Measurements from ENCODE around the gene PTGES3. TPM values are rescaled to one million over a fixed set of nuclear protein-coding genes. Genes with fewer than 3 reads are reported as not detected.
A peak's percentile ranks its signal among the peaks of the same experiment; 100 is the strongest.
"Not testable (repeated sequence)": the region's sequence is repeated elsewhere in the genome, so short reads cannot be mapped to it uniquely, and the experiment has no call there.

Gene PTGES3
- total RNA-seq, 1 donor from 2014 or later = 155 TPM

DNA sequence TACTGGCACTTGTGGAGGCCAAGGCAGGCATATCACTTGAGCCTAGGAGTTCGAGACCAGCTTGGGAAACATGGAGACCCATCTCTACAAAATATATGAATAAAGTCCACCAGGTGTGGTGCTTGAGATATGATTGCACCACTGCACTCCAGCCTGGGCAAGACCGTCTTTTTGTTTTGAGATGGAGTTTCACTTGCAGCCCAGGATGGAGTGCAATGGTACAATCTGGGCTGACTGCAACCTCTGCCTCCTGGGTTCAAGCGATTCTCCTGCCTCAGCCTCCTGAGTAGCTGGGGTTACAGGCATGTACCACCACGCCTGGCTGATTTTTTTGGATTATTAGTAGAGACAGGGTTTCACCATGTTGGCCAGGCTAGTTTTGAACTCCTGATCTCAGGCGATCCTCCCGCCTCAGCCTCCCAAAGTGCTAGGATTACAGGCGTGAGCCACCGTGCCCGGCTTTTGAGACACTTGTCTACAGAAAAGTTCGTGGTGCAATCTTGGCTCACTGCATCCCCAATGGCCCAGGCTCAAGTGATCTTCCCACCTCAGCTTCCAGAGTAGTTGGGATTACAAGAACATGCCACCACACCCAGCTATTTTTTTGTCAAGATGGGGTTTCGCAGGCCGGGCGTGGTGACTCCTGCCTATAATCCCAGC lies 26.0 kb downstream of the PTGES3 start:
- H3K36me3 Mint-ChIP-seq = peaks cover 17% of the 10 kb centered on the region
- H3K9me3 Mint-ChIP-seq = no peaks in the 10 kb centered on the region
- peak overlapping the region; percentile 25 for H3K27ac Mint-ChIP-seq
- TF ChIP-seq, protein P1, sequence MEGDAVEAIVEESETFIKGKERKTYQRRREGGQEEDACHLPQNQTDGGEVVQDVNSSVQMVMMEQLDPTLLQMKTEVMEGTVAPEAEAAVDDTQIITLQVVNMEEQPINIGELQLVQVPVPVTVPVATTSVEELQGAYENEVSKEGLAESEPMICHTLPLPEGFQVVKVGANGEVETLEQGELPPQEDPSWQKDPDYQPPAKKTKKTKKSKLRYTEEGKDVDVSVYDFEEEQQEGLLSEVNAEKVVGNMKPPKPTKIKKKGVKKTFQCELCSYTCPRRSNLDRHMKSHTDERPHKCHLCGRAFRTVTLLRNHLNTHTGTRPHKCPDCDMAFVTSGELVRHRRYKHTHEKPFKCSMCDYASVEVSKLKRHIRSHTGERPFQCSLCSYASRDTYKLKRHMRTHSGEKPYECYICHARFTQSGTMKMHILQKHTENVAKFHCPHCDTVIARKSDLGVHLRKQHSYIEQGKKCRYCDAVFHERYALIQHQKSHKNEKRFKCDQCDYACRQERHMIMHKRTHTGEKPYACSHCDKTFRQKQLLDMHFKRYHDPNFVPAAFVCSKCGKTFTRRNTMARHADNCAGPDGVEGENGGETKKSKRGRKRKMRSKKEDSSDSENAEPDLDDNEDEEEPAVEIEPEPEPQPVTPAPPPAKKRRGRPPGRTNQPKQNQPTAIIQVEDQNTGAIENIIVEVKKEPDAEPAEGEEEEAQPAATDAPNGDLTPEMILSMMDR (IDR thresholded peaks at IDR 0.05; ENCODE audit: unreplicated experiment) = no peak
- no peaks in the 10 kb centered on the region for H3K27me3 Mint-ChIP-seq (ENCODE audit: low read depth)
- H3K4me3 Mint-ChIP-seq = no peak overlapping the region
- DNase-seq (ENCODE audit: low spot score in 2 of 2, unreplicated experiment in 2 of 2) = no peak
- peaks cover 12% of the 10 kb centered on the region for H3K4me1 Mint-ChIP-seq

DNA sequence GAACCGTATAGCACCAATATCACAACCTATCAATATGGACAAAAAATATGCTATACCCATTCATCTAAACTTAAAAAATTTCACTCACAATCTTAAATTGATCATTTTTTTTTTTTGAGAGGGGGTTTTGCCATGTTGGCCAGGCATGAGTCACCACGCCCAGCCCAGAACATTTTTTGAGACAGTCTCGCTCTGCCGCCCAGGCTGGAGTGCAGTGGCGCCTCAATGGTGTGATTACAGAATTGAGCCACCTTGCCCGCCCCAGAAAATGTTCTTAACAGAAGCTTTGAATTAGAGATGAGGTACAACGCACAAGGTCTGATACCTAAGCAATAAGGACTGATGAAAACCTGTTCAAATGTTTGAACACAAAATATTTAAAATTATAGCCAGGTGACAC lies 26.5 kb downstream of the PTGES3 start:
- TF ChIP-seq, protein P1 (IDR thresholded peaks at IDR 0.05; ENCODE audit: unreplicated experiment) = no peak
- no peaks in the 10 kb centered on the region for H3K9me3 Mint-ChIP-seq
- peaks cover 17% of the 10 kb centered on the region for H3K36me3 Mint-ChIP-seq
- H3K27ac Mint-ChIP-seq = no peak overlapping the region
- H3K4me1 Mint-ChIP-seq = peaks cover 12% of the 10 kb centered on the region
- H3K27me3 Mint-ChIP-seq (ENCODE audit: low read depth) = no peaks in the 10 kb centered on the region
- no peak for DNase-seq (ENCODE audit: low spot score in 2 of 2, unreplicated experiment in 2 of 2)
- no peak overlapping the region for H3K4me3 Mint-ChIP-seq

DNA sequence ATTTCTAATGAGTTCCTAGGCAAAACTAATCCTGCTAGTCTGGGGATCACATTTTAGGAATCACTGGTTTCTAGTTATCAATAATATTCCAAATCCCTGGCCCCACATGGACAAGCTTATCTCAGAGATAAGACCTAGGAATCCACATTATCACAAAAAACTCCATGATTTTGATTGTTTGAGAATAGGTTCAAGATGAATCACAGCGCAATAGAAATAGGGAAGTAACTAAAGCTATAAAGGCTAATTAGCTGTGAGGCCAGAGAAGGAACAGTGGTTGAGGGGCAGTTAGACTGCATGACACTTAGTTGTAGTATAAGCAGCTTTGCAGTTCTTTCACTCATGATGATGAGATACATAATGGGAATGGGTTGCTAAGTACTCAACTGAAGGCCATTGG lies 29.2 kb downstream of the PTGES3 start:
- DNase-seq (ENCODE audit: low spot score in 2 of 2, unreplicated experiment in 2 of 2) = no peak
- TF ChIP-seq, protein P1 (IDR thresholded peaks at IDR 0.05; ENCODE audit: unreplicated experiment) = no peak
- H3K4me1 Mint-ChIP-seq = peaks cover 12% of the 10 kb centered on the region
- no peaks in the 10 kb centered on the region for H3K27me3 Mint-ChIP-seq (ENCODE audit: low read depth)
- H3K9me3 Mint-ChIP-seq = peaks cover 3% of the 10 kb centered on the region
- peaks cover 8% of the 10 kb centered on the region for H3K36me3 Mint-ChIP-seq
- H3K27ac Mint-ChIP-seq = no peak overlapping the region
- H3K4me3 Mint-ChIP-seq = no peak overlapping the region

DNA sequence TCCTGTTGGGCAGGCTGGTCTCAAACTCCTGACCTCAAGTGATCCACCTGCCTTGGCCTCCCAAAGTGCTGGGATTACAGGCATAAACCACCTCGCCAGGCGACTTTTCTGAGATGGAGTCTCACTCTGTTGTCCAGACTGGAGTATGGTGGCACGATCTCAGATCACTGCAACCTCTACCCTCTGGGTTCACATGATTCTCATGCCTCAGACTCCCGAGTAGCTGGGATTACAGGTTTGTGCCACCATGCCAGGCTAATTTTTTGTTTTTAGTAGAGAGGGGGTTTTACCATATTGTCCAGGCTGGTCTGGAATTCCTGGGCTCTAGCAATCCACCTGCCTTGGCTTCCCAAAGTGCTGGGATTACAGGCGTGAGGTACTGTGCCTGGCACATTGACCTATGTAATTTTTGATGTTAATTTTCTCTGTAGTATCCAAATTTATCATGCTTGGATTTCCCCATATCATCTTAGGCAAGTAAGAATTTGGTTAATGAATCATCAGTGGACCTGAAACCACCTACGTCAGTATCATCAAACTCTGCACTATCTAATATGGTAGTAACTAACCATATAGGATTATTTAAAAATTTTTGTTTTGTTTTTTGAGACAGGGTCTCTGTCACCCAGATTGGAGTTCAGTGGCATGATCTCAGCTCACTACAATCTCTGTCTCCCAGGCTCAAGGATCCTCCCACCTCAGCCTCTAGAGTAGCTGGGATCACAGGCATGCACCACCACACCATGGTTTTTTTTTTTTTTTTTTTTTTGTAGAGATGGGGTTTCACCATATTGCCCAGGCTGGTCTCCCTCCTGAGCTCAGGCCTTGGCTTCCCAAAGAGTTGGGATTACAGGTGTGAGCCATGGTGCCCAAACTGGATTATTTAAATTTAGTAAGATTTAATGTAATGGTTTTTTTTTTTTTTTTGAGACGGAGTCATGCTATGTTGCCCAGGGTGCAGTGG lies 30.4 kb downstream of the PTGES3 start:
- Mint-ChIP-seq H3K4me3 (no peak overlapping the region), H3K36me3 (peaks cover 13% of the 10 kb centered on the region), H3K27ac (no peak overlapping the region), H3K9me3 (peaks cover 15% of the 10 kb centered on the region), H3K4me1 (peaks cover 3% of the 10 kb centered on the region), H3K27me3 (ENCODE audit: low read depth) (no peaks in the 10 kb centered on the region)
- TF ChIP-seq, protein P1 (IDR thresholded peaks at IDR 0.05; ENCODE audit: unreplicated experiment) = no peak
- no peak for DNase-seq (ENCODE audit: low spot score in 2 of 2, unreplicated experiment in 2 of 2)

DNA sequence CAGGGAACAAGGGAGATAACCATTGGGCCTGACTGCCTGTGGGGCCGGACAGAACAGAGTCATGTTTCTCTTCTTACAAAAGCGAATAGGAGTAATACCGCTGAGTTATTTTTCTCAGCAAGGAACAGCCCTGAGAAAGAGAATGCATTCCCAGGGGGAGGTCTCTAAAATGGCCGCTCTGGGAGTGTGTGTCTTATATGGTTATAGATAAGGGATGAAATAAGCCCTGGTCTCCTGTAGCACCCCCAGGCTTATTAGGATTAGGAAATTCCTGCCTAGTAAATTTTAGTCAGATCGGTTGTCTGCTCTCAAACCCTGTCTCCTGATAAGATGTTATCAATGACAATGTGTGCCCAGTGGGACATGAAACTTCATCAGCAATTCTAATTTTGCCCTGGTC lies 34.3 kb downstream of the PTGES3 start:
- not testable (repeated sequence) for H3K27me3 Mint-ChIP-seq (ENCODE audit: low read depth); H3K4me3 Mint-ChIP-seq; DNase-seq (ENCODE audit: low spot score in 2 of 2, unreplicated experiment in 2 of 2); H3K4me1 Mint-ChIP-seq; H3K27ac Mint-ChIP-seq
- Mint-ChIP-seq H3K9me3 (peaks cover 18% of the 10 kb centered on the region), H3K36me3 (peaks cover 15% of the 10 kb centered on the region)

DNA sequence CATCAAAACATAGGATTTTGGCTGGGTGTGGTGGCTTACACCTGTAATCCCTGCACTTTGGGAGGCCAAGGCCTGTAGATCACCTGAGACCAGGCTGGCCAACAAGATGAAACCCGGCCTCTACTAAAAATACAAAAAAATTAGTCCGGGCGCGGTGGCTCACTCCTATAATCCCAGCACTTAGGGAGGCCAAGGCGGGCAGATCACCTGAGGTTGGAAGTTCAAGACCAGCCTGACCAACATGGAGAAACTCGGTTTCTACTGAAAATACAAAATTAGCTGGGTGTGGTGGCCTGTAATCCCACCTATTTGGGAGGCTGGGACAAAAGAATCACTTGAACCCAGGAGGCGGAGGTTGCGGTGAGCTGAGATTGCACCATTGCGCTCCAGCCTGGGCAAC lies 40.1 kb downstream of the PTGES3 start:
- H3K9me3 Mint-ChIP-seq = not testable (repeated sequence)

More for the DNA sequence above, 40.1 kb downstream of the PTGES3 start:
- not testable (repeated sequence) for H3K27me3 Mint-ChIP-seq (ENCODE audit: low read depth); H3K4me3 Mint-ChIP-seq; DNase-seq (ENCODE audit: low spot score in 2 of 2, unreplicated experiment in 2 of 2)
- peaks cover 24% of the 10 kb centered on the region for H3K4me1 Mint-ChIP-seq
- peak overlapping the region; percentile 16 for H3K27ac Mint-ChIP-seq
- peaks cover 13% of the 10 kb centered on the region for H3K36me3 Mint-ChIP-seq

Measured in mesothelial cell of epicardium (in vitro differentiated cells).